NCI-H146 treated with DMSO at 0.1 percent for 48 hours (cell line): ENCODE measurements around the gene PLXNA1.

Source experiments
- DNase-seq: peaks from one replicate; lab custom pipeline; 2025; ENCODE audit not compliant: unreplicated experiment; lab: John Stamatoyannopoulos, UW

PLXNA1 gene

DNA sequence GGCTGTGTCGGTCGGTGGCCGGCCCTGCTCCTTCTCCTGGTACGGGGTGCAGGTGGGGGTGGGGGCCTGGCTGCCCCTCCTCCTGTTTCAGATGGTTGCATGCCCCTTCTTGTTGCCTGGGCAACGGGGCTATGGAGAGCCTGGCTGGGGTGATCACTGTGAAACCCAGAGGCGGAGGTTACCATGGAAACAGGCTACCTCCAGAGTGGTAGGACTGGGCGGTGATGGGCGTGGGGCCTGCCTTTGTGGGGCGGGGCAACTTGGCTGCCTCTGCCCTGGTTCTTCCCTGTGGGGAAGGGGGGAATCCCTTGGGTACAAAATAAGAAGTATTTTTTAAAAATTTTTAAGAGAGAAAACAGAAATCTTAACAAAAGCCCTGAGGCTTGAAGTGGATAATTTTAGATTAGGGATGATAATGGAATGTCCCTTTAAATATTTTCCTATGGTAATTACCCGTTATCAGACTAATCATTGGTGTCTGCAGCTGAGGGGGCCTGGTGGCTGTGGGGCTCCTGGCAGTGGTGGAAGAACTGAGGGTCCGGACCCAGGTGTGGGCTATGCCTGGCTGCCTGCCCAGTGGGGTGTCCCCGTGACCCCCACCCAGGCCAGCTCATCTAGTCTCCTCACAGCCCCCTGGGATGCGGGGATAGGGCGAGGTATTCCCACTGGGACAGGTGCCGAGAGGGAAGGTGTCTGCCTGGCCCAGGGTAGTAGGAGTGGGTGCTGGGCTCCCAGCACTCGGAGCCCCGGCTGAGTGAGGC is 32.5 kb downstream of the PLXNA1 start:
- DNase-seq: no peak

DNA sequence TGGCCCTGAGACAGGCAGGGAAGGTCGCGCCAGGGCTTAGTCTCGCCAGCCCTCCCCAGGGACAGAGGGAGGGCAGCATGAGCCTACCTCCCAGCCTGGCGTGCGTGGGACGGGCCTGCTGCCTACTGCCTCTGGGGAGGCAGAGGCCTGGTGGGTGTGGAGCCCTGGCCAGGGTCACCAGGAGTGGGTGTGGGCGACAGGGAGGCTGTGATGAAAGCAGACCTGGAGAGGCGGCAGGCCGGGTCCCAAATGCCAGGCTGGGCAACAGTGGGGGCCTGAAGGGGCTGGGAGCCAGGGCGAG is 33.1 kb downstream of the PLXNA1 start:
- DNase-seq: no peak

DNA sequence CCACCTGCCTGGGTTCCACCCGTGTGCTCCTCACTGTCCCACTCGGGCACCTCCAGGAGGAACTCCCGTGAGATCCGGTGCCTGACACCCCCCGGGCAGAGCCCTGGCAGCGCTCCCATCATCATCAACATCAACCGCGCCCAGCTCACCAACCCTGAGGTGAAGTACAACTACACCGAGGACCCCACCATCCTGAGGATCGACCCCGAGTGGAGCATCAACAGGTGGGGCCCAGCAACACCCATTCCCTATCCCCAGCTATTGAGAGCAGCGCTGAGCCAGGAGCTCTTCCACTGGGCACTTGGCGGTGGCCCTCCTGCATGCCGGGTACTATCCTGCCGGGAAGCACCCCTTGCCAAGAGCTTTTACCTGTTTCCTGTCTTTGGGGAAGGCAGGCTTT is 33.5 kb downstream of the PLXNA1 start:
- DNase-seq: no peak

DNA sequence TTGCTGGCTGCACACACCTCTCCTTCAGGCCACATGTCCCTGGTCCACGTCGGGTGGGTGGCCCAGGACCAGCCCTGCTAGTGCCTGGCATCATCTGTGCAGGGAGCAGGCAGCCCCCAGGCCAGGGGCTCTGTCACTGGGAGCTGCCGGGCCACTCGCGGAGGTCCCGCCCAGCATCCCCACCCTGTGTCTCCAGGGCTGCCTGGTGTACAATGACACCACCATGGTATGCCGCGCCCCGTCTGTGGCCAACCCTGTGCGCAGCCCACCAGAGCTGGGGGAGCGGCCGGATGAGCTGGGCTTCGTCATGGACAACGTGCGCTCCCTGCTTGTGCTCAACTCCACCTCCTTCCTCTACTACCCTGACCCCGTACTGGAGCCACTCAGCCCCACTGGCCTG is 34.3 kb downstream of the PLXNA1 start:
- DNase-seq: no peak

DNA sequence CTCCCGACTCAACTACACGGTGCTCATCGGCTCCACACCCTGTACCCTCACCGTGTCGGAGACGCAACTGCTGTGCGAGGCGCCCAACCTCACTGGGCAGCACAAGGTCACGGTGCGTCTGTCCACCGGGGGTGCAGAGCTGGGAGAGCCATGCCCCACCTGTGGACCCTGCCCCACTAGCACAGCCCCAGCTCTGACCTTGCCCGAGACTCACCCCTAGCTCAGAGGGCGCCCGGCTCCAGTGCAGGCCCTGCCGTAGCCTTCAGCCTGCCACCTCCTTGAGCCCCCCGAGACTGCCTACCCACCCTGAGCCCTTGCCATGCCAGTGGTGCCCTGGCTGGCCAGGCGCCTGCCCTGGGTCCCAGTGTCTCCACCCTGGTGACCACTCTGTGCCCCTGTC is 34.9 kb downstream of the PLXNA1 start:
- no peak for DNase-seq

DNA sequence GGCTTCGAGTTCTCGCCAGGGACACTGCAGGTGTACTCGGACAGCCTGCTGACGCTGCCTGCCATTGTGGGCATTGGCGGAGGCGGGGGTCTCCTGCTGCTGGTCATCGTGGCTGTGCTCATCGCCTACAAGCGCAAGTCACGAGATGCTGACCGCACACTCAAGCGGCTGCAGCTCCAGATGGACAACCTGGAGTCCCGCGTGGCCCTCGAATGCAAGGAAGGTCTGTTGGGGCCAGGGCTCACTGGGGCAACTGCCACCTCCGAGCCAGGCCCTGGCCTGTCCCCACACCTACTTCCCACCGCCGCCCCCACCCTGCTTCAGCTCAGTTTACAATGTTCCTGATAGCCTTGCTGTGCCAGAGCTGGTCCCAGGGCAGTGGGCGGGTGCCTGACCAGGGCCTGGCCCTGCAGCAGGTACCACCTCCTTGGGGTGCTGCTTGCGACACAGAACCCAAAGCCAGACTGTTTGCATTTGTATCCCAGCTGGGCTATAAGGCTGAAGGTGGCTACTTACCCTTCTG is 35.5 kb downstream of the PLXNA1 start:
- no peak for DNase-seq

DNA sequence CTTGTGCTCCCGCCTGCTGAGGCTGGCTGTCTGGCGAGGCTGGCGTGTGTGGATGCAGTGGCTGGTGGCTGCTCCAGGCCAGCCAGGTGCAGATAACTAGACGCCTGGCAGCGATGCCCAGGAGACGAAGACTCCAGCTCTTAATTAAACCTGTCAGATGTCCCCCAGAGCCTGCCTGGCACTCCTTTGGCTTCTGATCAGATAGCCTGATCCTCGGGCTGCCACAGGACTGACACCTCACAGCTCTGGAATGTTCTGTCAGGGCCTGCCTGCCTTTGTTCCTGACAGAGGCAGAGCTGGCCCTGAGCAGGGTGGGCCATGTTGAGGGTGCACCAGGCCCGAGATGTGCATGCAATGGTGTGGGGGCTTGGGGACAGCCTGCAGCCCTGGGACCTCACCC is 36.5 kb downstream of the PLXNA1 start:
- no peak for DNase-seq

DNA sequence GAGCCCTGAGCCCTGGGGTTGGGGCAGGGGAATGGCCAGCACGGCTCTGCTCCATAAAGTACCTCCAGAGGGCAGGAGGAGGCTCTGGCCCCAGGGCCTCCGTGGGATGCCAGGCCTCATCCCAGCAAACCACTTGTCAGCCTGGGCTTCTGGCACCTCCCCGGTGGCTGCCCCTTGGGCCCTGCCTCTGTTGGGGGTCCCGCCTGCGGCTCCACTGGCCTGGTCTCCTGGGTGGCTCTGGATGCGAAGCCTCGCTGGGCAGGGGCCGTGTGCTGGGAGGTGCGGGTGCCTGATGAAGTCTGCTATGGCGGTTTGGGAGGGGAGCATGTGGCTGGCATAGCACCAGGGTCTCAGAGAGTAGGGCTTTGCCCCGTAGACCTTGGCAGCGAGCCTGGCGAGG is 37.6 kb downstream of the PLXNA1 start:
- DNase-seq: no peak

DNA sequence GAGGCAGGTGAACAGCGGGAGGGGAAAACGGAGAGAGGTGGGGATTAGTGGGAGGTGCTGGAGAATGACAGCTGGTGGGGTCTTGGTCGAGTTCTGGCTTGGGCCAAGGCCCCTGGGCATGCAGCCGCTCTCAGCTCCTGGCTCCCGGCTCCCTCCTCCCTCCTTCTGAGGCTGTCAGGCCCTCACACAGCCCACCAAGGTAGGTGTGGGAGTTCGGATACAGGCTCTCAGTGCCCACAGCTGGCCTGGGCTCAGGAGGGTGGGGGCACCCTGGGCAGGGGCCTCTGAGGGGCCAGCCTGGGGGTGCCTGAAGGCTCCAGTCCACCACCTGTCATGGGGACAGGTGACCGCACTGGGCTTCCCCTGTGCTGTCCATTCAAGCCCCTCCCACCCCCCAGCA is 39.9 kb downstream of the PLXNA1 start:
- DNase-seq: no peak

DNA sequence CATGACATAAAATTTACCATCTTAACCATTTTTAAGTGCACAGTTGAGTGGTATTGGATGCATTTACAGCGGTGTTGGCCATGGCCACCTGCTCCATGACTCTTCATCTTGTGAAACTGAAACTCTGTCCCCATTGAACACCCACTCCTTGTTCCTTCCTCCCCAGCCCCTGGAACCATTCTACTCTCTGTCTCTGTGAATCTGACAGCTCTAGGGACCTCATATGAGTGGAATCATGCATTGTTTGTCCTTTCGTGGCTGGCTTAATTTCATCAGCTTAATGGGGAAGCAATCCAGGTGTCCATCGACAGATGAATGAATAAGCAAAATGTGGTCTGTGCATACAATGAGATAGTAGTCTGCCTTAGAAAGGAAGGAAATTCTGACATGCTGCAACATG is 42.5 kb downstream of the PLXNA1 start:
- no peak for DNase-seq

DNA sequence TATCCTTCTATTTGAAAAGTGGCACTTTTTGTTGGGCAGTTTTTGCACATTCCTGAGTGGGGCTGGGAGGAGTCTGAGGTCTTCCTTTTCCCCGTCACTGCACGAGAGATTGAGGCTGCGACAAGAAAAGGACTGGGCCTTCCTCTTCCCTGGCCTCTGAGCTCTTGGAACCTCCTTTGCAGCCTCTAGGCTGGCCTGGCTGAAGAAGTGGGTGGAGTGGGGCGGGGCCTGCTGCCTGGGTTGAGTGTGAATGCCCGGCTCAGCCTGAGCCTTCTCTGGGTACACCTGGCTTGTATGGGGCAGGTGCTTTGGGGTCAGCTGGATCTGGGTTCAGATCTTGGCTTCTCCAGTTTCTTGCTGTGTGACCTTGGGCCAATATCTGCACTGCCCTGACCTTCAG is 43.1 kb downstream of the PLXNA1 start:
- no peak for DNase-seq

DNA sequence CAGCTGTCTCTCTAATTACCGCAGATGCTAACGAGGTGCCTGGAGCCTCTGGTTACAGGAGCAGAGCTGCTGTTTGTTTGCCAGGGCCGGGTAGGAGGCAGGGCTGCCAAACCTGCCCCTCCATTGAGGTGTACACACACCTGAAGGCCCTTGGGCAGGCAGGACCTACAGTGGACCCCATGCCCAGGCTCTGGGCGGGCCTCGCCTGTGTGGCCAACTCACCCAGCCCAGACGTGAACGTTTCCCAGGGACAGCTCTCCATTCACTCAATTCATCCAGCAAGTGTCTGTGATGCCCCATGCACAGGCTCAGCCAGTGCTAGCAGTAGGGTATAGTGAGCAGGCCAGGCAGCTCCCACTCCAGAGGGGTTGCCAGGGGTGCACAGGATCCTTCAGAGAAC is 43.7 kb downstream of the PLXNA1 start:
- DNase-seq: no peak

DNA sequence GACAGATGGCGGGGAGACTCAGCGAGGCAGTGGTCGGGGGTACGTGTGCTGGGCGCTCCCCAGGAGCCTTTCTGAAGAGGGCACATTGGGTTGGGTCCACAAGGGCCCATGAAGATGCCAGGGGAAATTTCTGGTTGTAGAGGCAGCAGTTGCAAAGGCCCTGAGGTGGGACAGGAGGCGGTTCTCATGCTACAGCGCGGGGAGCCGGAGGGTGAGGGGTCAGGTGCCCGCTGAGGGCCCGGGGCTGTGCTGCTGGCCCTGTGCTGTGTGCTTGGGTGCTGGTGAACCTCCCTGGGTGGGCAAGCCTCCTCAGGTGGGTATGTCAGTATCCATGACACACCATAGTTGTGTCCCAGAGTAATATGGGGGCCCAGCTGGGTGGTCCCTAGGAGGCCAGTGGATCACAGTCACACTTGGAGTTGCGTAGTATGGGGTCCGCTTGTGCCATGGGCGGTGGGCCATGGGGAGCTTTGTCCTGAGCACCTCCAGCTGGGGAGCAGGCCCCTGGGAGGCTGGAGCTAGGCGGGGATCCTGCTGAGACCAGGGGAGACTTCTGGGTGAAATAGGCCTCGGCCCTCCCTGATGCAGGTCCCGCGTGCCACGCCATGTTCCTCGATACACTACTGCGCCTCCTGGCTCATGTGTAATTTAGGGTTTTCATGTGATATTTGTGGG is 44.3 kb downstream of the PLXNA1 start:
- DNase-seq: no peak

DNA sequence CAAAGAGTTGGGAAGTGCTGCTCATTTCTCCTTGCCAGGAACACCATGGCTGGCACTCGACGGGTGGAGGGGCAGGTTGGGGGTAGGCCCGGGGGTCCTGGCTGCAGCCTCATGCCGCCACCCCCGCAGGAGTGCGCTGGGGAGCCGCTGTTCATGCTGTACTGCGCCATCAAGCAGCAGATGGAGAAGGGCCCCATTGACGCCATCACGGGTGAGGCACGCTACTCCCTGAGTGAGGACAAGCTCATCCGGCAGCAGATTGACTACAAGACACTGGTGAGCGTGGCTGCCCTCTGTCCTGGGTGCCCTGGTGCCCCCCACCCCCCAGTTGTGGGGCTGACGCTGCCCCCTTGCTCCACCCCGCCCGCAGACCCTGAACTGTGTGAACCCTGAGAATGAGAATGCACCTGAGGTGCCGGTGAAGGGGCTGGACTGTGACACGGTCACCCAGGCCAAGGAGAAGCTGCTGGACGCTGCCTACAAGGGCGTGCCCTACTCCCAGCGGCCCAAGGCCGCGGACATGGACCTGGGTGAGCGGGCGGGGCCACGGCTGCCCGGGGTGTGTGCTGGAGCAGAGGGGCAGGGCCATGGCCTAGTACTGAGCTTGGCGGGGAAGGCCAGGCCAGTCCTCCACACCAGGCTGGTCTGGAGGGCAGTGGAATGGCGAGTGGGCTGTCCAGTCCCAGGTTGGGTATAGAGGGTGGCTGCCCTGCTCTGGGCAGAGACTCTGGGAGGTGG is 45.1 kb downstream of the PLXNA1 start:
- DNase-seq: no peak

DNA sequence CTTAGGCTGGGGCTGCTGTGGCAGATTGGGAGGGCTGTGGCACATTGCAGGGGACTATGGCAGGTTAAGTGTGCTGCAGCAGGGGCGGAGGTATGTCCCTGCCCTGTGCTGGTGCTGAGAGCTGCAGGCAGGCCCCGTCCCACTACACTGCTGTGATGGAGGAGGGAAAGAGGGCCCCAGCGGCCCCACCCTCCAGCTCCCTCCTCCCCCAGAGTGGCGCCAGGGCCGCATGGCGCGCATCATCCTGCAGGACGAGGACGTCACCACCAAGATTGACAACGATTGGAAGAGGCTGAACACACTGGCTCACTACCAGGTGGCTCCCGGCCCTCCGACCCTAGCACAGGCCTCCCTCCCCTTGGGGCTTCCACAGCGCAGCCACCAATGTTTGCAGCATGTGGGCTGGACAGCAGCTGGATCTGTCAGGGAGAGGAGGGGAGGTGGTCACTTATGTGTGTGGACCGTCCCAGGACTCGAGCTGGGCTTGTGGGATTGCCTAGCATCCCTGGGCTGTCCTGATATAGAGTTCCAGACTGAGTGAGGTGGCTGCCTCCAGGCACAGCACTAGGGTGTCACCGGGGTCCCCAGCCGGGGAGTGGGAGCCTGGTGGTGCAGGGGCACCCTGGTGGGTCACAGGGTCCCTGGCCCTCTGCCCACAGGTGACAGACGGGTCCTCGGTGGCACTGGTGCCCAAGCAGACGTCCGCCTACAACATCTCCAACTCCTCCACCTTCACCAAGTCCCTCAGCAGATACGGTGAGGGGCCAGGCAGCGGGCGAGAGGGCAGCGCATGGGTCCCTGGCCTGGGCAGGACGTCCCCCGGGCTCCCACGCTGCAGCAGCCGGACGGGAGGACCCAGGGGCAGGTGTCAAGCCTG is 46.1 kb downstream of the PLXNA1 start:
- DNase-seq: no peak

DNA sequence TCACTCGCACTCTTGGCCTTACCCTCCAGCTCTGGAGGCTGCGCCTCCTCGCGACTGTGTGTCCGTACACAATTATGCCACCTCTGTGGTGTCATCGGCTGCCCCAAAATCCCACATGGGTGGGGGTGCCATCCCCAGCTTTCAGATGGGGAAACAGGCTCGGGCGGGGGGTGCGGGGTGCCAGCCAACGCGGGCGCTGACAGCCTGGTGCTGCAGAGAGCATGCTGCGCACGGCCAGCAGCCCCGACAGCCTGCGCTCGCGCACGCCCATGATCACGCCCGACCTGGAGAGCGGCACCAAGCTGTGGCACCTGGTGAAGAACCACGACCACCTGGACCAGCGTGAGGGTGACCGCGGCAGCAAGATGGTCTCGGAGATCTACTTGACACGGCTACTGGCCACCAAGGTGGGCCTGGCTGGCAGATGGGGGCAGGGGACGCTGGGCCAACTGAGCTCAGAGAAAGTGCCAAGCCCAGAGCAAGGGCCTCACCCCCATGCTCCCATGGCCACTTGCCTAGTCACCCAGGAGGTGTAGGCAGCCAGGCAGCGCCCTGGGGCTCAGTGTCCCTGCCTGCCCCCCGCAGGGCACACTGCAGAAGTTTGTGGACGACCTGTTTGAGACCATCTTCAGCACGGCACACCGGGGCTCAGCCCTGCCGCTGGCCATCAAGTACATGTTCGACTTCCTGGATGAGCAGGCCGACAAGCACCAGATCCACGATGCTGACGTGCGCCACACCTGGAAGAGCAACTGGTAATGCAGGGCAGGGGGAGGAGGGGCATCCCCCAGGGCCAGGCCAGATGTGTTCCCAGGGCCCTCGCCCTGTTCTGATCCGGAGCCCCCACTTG is 47.0 kb downstream of the PLXNA1 start:
- no peak for DNase-seq

DNA sequence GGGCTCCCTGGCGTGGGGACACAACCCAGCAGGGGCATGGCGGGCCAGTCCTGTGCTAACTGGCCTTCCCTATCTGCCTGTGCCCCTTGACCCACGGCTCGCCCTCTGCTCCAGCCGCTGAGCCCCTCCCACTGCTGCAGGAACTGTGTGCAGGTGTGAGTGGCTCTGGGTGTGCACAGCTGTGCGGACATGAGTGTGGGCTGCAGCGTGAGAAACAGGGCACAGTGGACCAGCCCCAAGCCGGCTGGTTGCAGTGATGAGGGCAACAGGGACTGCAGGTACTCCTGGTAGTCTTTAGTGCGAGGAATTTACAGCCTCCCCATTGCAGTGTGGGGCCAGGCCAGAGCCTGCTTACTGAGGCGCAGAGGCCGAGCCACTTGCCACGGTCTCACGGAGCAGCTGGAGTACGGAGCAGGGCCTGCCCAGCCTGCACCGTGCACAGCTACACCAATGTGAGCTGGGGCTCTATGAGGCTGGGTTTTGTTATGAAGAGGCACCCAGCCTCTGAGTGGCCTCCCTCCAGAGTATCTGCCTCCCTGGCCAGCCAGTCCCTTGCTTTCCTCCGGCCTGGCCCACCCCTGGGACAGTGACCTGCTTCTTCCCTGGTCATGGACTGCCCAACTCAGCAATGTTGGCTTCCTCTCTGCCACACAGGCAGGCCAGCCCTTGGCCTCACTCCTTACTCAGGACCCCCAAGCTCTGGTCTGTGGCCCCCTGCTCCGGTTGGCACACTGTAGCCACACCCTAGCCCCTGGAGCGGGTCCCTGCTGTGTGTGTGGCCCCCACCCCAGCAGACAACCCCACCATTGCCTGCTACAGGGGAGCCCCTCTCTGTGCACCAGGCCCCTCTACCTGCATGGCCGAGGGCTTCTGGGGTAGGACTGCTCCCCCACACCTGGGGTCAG is 47.8 kb downstream of the PLXNA1 start:
- no peak for DNase-seq

DNA sequence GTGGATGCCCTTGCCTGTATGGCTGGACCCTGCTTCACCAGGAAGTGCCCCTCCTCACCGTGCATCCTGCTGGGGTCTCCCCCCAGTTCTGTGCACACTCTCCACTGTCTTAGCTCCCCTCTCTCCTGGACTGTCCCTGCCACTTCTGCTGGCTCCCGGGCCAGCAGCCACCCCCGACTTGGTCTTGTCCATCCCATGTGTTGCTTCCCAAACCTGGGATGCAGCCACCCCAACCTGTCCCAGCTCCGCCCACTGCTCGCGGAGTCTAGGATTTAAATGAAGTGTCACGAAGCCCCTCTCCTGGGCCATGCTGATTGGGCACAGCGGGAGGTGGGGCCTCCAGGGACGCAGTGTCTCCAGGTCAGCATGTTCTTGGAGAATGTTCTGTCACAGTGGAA is 48.5 kb downstream of the PLXNA1 start:
- DNase-seq: no peak

DNA sequence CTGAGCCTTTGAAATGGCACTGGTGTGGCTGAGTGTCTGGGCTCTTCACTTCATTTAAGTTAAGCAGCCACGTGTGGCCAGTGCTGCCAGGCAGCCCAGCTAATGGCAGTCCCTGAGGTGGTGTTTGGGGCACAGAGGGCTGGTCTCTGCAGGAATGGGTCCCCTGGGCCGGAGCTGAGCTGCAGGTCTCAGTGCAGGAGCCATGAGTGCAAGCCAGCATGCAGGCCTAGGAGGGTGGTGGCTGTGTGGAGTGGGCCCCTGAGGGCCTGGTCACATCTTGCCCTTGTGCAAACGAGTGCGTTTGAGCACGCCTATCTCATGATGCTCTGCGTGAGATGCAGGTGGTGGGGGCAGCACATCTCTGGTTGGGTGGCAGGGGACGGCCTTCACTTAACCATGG is 48.9 kb downstream of the PLXNA1 start:
- no peak for DNase-seq
